Activated CD4-positive, alpha-beta T cell treated with anti-CD3 and anti-CD28 coated beads for 24 hours (primary cell): ENCODE results near the gene ADAM15.
A peak's percentile ranks its signal among the peaks of the same experiment; 100 is the strongest.

Experiments
- DNase-seq, 2 donors: peaks; one replicate each; pipeline ENCODE4 v3.0.0-alpha.2; 2020; ENCODE audit warnings: low read depth in 2 of 2

The ADAM15 gene

GRCh38 chr1:155032886-155033285 is 18.2 kb upstream of the ADAM15 start:
- DNase-seq: no peak

DNA sequence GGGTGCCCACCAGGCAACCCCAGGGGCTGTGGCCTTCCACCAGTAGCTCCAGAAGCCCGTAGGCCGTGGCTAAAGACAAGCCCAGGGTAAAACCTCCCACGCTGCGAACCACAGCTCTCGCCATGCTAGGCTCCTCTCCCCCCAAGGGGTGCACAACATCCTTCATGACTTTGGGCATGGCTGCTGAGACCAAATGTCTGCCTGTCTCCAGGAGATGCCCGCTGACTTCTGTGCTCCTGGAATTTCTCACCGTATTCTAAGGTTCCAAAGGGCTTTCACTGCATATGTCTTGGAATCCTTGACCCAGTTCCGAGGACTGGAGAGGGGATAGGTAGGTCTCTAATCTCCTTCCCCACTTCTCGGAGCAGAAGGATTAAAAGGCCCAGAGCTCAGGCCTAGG is 17.6 kb upstream of the ADAM15 start, which contains the start of the genes DCST1 and DCST2:
DCST1 (plus strand) TSS at position 301 of the 400 bp plus-strand sequence. CDS start 213 bp downstream, outside the sequence.
DCST2 (minus strand) TSS at position 258 of the 400 bp plus-strand sequence; CDS start at position 178, 80 bp downstream.
- DNase-seq: no peak

GRCh38 chr1:155034318-155035208 is 16.6 kb upstream of the ADAM15 start:
- no peak for DNase-seq

DNA sequence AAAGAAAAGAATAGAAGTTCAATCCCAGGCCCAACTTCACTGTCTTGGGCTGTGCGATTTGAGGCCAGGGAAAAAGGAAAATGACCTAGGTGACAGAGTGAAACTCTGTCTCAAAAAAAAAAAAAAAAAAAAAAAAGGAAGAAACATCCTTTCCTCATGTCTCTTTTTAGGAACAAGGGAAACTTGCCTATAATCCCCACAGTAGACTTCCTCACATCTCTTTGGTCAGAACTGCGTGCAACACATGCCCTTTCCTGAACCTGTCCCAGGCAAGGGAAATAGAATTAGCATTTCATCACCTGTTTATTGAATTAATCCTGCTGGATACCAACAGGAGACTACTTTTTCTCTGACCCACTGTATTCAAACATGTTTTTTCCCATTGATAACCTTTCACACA is 15.2 kb upstream of the ADAM15 start:
- no peak for DNase-seq

- DNase-seq: no peak
Observed at GRCh38 chr1:155037043-155037442, 14.1 kb upstream of the ADAM15 start.

- no peak for DNase-seq
Observed at GRCh38 chr1:155037851-155038441, 13.2 kb upstream of the ADAM15 start.

DNA sequence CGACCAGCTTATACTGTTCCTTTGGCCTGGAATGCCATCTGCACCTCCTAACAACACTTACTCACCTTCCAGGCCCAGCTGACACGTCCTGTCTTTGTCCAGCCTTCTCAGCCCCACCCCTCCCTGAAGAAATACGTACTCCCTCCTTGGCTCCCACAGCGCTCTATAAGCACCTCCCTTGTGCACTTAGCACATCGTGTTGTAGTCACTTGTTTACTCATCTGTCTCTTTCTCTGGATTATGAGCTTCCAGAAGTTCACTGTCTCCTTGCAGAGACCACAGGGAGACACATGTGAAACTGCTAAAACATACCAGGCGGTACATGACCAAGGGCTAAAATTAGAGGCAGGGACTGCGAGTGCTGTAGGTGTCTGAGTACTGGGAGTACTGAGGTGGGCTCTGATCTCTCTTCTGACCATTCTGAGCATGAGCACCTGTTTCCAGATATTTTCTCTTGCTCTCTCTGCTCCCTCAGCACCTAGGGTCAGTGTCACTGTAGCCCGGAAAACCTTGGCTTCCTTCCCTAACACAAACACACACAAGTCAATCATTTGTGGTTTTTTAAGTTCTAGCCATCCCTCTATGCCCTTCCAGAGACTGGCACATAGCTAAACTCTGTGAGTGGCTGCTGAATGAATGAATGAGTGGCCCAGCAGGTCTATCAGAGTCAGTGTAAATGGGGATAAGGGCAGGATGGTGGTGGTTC is 12.4 kb upstream of the ADAM15 start:
- DNase-seq: no peak

- no peak for DNase-seq
Observed at GRCh38 chr1:155039308-155039669, 11.8 kb upstream of the ADAM15 start.

DNA sequence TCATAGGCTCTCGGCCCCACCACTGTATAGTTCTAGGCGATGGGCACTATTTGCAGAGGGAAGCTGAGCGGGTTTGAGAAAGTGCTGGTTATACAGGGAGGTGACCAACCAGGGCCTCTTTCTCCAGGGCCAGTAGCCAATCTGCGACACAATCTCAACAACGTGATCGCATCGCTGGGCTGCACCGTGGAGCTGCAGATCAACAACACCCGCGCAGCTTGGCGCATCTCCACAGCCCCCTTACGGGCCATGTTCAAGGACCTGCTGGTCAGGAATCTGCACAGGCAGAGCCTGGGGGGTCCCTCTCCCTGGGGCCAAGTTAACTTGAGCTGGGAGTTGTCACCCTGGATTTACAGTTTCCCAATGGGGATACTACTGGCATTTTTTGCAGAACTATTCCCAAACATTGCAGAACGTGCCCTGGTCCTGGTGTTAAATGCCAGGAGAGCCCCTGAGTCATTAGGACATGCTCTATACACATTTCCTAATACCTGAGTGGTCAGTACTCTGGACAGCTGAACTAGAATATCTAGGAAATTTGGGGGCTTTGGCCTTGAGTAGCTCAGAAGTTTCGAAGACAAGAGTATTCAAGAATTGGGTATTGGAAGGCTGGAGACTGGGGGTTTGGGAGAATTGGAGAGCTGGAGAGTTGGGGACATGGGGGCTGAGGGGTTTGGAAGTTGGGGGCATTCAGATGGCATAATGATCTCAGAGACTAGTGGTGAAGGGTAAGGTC is 10.6 kb upstream of the ADAM15 start:
- no peak for DNase-seq

GRCh38 chr1:155042789-155043188 is 8.3 kb upstream of the ADAM15 start:
- DNase-seq: no peak

DNA sequence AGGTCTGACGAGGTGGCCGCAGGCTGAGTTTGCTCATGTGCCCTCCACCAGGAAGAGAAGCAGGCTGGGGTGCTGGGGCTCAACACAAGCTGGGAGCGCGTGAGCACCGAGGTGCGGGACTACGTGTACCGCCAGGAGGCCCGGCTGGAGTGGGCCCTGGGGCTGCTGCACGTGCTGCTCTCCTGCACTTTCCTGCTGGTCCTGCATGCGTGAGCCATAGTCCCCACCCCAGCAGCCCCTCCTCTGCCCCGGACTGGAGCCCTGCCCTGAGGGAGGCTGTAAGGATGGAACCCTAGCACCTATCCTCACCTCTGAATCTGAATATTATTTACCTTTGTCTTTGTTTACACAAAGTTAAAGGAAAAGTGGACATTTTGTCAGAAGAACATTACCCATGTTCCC is 7.8 kb upstream of the ADAM15 start:
- no peak for DNase-seq

DNA sequence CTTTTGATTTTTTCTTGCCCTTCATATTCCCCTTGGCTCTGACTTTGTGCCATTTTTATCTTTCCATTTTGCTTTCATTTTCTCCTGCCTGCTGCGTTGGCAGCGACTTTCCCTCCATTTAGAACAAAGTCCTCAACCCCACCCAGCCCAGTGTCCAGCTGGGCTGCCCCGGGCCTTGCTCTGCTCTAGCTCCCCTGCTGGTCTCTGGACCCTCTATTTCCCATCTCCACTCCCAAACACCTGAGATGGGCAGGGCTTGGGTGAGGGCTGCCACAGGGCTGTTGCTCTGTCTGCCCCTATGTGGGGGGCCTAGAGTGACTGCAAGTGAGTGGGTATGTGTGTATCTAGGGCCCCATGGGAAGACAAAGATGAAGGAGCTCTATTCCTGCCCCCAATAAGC is 7.3 kb upstream of the ADAM15 start:
- DNase-seq: no peak

DNA sequence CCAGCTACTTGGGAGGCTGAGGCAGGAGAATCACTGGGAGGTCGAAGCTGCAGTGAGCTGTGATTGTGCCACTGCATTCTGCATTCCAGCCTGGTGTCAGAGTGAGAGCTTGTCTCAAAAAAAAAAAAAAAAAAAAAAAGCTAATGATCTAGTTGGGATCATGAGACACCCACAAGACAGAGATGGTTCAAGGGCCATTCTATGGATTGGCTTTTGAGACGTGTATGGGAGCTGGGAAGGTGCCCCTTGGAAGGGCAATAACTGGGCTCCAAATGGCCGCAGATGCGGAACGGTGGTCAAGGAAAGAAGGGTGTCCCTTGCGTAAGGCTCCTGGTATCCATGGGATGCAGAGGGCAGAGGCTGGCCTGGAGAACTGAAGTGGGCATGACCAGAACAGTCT is 6.8 kb upstream of the ADAM15 start:
- DNase-seq: no peak

DNA sequence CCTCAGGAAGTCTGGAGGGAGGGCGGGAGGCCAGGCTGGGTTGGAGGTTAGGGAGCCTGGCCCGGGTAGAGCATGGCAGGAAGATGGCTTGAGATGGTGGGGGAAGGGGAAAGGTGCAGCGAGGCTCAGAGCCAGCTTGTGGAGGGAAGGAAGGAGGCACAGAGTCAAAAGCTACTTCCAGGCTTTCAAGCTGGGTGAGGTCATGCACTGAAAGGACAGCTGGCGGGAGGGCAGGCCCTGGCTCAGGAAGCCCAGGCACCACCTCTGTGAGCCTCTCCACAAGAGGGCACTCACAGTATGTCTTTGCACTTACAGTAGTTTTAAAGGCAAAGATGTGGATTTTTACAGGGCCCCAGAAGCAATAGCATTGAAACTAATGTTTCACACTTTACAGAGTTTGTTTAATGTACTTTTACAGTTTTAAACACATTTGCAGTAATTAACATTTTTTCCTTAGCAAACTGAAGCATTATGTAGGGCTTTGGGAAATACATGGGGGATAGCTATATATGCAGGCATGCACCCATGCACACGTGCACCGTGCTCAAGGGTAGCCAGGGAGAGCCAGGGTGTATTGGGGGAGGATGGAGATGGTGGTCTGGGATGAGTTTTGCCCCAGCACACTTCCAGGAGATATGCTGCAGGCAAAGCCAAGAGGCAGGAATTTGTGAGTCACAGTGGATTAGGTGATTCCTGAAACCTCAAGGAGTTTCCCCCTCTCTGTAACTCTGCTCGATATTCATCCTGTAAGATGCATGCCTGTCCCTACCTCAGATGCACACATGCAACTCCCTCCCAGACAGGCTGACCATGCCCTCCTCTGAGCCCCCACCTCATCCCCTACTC is 6.1 kb upstream of the ADAM15 start:
- DNase-seq: peak in 1 of 2 donors; percentile 34

GRCh38 chr1:155048449-155049334 is 2.4 kb upstream of the ADAM15 start:
- DNase-seq: no peak

DNA sequence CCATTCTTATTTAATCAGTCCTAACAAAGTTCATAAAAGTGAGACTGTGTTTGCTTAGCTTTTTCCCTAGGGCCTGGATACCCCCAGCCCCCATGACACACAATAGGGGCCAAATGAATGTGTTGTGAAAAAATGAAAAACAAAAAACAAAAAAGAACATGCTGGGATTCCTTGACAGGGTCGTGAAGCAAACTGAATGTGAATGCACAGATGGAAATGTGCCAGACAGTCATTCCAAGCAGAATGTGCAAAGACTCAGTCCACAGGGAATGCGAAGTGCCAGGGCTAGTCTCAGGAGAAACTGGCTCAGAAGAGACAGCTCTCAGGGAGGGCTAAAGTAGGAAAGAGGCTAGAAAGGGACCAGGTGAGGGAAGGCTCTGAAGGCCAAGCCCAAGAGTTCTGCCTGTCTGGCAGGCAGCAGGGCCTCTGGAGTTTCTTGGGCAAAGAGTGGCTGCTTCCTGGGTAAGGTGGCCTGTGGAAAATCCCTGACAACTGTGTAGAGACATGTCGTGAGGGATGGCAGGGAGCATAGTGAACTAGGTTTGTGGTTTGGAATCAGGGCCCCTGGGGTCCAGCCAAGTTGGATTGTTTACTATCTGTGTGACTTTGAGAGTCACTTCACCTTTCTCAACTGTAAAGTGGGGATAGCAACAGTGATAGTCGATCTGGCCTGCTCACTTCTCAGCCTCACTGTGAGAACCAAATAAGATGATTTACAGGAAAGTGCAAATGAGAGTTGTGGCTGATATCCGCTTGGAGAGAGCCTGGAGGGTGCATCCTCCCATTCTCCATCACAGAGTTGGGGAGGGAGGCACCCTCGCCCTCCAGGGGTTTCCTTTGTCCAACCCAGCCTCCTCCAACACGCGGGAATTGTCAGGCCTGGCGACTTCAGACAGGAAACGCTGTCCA is 1.2 kb upstream of the ADAM15 start:
- no peak for DNase-seq

DNA sequence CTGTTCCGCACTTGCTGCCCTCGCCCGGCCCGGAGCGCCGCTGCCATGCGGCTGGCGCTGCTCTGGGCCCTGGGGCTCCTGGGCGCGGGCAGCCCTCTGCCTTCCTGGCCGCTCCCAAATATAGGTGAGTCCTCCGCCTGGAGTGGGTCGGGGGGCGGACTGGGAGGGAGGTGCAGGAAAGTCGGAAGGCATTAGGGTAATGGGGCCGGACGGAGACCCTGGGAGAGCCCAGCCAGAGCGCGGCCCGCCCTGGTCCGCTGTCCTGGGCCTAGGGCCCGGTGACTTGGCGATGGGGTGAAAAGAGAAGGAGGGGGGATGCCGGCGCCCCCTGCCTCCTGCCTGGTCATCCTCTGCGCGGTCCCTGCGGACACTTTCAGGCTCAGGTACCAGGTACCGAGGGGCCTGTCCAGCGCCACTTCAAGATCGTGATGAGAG is 243 bp downstream of the ADAM15 start:
- DNase-seq: no peak

DNA sequence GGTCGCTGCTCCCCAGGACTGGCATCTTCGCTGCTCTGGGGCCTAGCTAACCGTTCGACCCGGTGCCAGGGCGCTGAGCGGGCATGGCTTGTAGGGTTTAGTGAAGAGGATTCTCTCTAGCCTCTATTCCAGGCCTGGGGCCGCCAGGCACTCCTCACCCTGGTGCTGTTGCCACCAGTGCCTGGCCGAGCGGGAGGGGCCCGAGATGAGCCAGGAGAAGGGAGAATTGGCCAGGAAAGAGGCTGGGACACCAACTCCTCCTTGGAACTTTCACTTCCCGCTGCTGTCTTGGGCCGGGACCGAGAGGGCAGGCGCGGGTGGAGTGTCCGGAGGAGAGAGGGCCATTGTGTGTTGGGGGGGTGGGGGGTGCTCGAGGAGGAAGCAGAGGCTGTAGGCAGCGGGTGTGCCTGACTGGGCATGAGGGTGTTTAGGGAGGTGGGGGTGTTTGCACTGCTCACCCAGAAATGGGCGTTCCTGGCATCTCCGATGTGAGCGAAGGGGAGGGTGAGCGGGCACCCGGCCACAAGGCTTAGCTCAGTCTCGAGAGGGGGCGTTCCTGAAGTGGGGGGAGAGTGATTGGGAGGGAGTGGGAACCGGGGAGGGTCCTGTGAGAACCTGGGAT is 772 bp downstream of the ADAM15 start:
- peak in 1 of 2 donors; percentile 29 for DNase-seq
